OCI-LY7 (cell line): ENCODE data around the gene FMN2.

Source experiments
- EZH2phosphoT487 ChIP-seq: fragments of 200-600 bp; sonication (generic); IDR thresholded peaks from 2 replicates; pipeline ENCODE4 v1.6.1; 2018; ENCODE audit warnings: low read depth, borderline replicate concordance, mild to moderate bottlenecking, mixed run types, antibody characterized with exemption, low read length, moderate library complexity, mixed read lengths
- TF ChIP-seq, protein P1 (sequence below): fragments of 200-600 bp; sonication (generic); conservative IDR thresholded peaks from 2 replicates; pipeline ENCODE4 v1.5.1; 2014; ENCODE audit warnings: mild to moderate bottlenecking, antibody characterized with exemption, low read length, moderate library complexity, mixed read lengths

DNA sequence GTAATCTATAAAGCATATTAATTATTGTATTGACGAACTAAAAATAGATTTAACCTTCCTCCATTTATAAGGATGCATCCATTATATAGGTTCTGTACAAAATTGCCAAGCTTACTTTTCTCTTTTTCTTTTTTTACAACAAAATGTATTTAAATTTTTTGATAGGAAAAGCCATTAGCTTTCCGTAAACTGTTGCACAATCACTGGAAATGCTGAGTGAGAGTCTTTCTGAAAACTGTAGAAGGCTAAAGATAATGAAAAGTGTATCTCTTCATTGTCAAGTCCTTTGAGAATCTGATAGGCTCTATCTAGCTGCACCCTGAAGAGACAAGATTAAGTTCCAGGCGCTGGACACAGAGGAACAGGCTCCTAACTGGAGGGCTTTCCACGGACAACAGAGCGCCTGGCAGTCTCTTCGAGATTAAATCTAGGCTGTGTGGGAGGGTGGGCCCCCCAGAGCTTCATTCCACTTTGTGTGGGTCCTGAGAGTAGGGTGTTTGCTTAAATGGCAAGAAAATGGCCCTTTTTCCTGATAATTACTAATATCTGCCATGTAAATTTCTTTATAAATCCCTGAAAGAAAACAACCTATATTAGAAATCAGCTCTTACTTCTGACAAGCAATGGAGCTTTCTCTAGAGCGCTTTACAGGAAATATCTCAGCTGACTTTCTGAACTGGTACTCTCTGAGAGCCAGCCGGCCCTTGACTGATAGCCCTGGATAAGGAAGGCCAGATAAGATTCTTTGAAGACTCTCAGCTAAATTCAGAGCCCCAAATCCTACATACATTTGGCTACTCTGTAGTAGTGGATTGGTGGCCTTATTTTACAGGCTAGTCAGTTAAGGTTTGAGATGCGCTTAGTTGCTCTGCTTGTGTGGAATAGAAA, 108.3 kb downstream of the FMN2 start:
- TF ChIP-seq, protein P1, sequence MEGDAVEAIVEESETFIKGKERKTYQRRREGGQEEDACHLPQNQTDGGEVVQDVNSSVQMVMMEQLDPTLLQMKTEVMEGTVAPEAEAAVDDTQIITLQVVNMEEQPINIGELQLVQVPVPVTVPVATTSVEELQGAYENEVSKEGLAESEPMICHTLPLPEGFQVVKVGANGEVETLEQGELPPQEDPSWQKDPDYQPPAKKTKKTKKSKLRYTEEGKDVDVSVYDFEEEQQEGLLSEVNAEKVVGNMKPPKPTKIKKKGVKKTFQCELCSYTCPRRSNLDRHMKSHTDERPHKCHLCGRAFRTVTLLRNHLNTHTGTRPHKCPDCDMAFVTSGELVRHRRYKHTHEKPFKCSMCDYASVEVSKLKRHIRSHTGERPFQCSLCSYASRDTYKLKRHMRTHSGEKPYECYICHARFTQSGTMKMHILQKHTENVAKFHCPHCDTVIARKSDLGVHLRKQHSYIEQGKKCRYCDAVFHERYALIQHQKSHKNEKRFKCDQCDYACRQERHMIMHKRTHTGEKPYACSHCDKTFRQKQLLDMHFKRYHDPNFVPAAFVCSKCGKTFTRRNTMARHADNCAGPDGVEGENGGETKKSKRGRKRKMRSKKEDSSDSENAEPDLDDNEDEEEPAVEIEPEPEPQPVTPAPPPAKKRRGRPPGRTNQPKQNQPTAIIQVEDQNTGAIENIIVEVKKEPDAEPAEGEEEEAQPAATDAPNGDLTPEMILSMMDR, result no peak
- TF ChIP-seq EZH2phosphoT487, result no peak
